Measurements from ENCODE around the gene SMIM41. TPM values are rescaled to one million over a fixed set of nuclear protein-coding genes. Genes with fewer than 3 reads are reported as not detected.

Gene SMIM41
- polyA plus RNA-seq, 4 donors = 0.27 to 0.70 (median 0.41) TPM

- DNase-seq (ENCODE audit: low read depth in 4 of 4, low spot score in 2 of 4) = no peak
Observed at GRCh38 chr12:52157566-52158150, 78.2 kb downstream of the SMIM41 start.

Other genes starting within 250 kb of the SMIM41 start
- 1 to 10 TPM; 2.3 to 7.1 (median 5.2) TPM for gene FIGNL2, start 231.0 kb upstream of the SMIM41 start, polyA plus RNA-seq (ENCODE audit: insufficient read length in 4 of 4)
- gene ANKRD33, start 191.6 kb upstream of the SMIM41 start, polyA plus RNA-seq (ENCODE audit: insufficient read length in 4 of 4) = under 1 TPM; 0.21 to 0.48 (median 0.28) TPM
- 10 to 100 TPM; 29.8 to 41.5 (median 35.7) TPM for gene ACVRL1, start 172.2 kb upstream of the SMIM41 start, polyA plus RNA-seq (ENCODE audit: insufficient read length in 4 of 4)
- 10 to 100 TPM; 53.1 to 62.0 (median 55.7) TPM for gene ACVR1B, start 128.0 kb upstream of the SMIM41 start, polyA plus RNA-seq (ENCODE audit: insufficient read length in 4 of 4)
- 10 to 100 TPM; 15.6 to 22.3 (median 19.4) TPM for gene TAMALIN, start 72.8 kb upstream of the SMIM41 start, polyA plus RNA-seq (ENCODE audit: insufficient read length in 4 of 4)
- gene NR4A1, start 28.3 kb upstream of the SMIM41 start, polyA plus RNA-seq (ENCODE audit: insufficient read length in 4 of 4) = 10 to 100 TPM in 3 of 4 donors, 1 to 10 TPM in 1; 8.9 to 40.7 (median 18.3) TPM
- 10 to 100 TPM; 24.8 to 31.0 (median 28.3) TPM for gene ATG101, start 9.7 kb upstream of the SMIM41 start, polyA plus RNA-seq (ENCODE audit: insufficient read length in 4 of 4)
- 1 to 10 TPM in 3 of 4 donors, under 1 TPM in 1; 0.97 to 1.1 (median 1.0) TPM for gene KRT80, start 112.3 kb downstream of the SMIM41 start, polyA plus RNA-seq (ENCODE audit: insufficient read length in 4 of 4)
- gene KRT7, start 153.5 kb downstream of the SMIM41 start, polyA plus RNA-seq (ENCODE audit: insufficient read length in 4 of 4) = 100 to 1,000 TPM in 1 of 4 donors, 10 to 100 TPM in 3; 61.8 to 110 (median 77.3) TPM
- under 1 TPM in 2 of 4 donors, not detected in 2; 0.08 to 0.25 TPM for gene KRT86, start 194.9 kb downstream of the SMIM41 start, polyA plus RNA-seq (ENCODE audit: insufficient read length in 4 of 4)
- not detected for gene KRT81, start 211.8 kb downstream of the SMIM41 start, polyA plus RNA-seq (ENCODE audit: insufficient read length in 4 of 4)
- gene KRT83, start 241.7 kb downstream of the SMIM41 start, polyA plus RNA-seq (ENCODE audit: insufficient read length in 4 of 4) = not detected

All from left renal cortex interstitium (tissue), 4 donors.